ENCODE data around the gene TMEM213. TPM values are rescaled to one million over a fixed set of nuclear protein-coding genes. Genes with fewer than 3 reads are reported as not detected.

Gene TMEM213
- total and polyA plus RNA-seq, 2 experiments from 2014 or later, result not detected

DNA sequence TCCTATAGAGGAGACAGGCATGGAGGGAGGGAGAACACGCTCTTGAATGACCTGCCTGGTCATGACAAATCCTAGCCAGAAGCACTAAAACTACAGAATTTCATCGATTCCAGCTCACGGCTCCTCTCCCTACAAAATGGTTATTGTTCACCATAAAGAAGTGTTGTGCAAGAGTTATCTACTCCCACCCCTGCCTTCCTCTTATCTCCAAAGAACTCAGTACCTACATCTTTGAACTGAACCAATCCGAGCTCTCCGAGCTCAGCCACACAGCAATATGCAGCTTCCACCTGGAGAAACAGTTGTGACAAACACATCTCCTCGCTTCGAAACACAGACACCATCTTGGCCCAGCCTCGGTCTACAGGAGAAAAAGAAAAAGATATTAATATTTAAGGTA lies 26.9 kb upstream of the TMEM213 start:
- H3K79me2 ChIP-seq (ENCODE audit: insufficient read depth), result no peaks in the 10 kb centered on the region
- no peaks in the 10 kb centered on the region for H3K36me3 ChIP-seq (ENCODE audit: low read depth)
- no peaks in the 10 kb centered on the region for H3K4me1 ChIP-seq (ENCODE audit: insufficient read depth)
- H3K9me3 ChIP-seq (ENCODE audit: low read depth), result no peaks in the 10 kb centered on the region
- H3K27ac ChIP-seq, result no peak overlapping the region
- 30 to 32% methylated on average over 8 of the region's 8 CpGs for WGBS, 2 experiments (ENCODE audit: low coverage in 1 of 2, low lambda C conversion rate in 2 of 2, missing lambda C conversion rate in 2 of 2)
- in situ Hi-C loops (cut with MboI), result no loop called here
- H3K9ac ChIP-seq, result no peak overlapping the region
- no peak for TF ChIP-seq EZH2 (IDR thresholded peaks at IDR 0.05; ENCODE audit: insufficient read depth, poor library complexity, severe bottlenecking)
- TF ChIP-seq EZH2phosphoT487 (IDR thresholded peaks at IDR 0.05; ENCODE audit: insufficient read depth, low read depth), result no peak
- no peaks in the 10 kb centered on the region for H4K20me1 ChIP-seq (ENCODE audit: insufficient read depth)
- H3K4me2 ChIP-seq (ENCODE audit: unreplicated experiment), result no peak overlapping the region
- no peak for DNase-seq
- H3K9me2 ChIP-seq (ENCODE audit: insufficient read depth), result no peaks in the 10 kb centered on the region
- H3K4me3 ChIP-seq, result no peak overlapping the region
- peaks cover 11% of the 10 kb centered on the region for H3K27me3 ChIP-seq (replicated peaks; ENCODE audit: insufficient read depth)
- H3F3A ChIP-seq (ENCODE audit: insufficient read depth), result no peaks in the 10 kb centered on the region
- no peak overlapping the region for H2AFZ ChIP-seq

DNA sequence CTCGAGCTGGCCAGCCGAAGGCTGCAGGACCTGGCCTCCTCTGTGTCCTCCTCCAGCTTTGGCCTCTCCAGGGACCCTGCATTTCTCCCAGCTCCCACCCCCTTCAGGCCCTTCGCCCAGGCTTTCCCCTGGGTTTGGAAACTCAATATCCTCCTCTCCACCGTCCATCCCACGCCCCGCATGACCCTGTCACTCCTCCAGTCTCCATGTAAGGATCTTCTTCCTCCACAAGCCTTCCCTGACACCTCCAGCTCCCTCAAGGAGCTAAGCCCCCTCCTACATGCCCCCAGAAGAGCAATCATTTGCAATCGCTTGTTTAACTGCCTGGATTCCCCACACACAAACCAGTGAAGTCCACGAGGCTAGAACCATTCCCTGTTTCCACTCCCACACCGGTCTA lies 24.6 kb upstream of the TMEM213 start:
- no peaks in the 10 kb centered on the region for H3K9me3 ChIP-seq (ENCODE audit: low read depth)
- H3K9ac ChIP-seq, result no peak overlapping the region
- peaks cover 2% of the 10 kb centered on the region; the same call in 1 of the 2 replicates for H3K27me3 ChIP-seq (replicated peaks; ENCODE audit: insufficient read depth)
- H3K9me2 ChIP-seq (ENCODE audit: insufficient read depth), result no peaks in the 10 kb centered on the region
- no peak overlapping the region for H3K4me3 ChIP-seq
- 27 to 38% methylated on average over 9 of the region's 9 CpGs for WGBS, 2 experiments (ENCODE audit: low coverage in 1 of 2, low lambda C conversion rate in 2 of 2, missing lambda C conversion rate in 2 of 2)
- TF ChIP-seq EZH2 (IDR thresholded peaks at IDR 0.05; ENCODE audit: insufficient read depth, poor library complexity, severe bottlenecking) (no peak), EZH2phosphoT487 (IDR thresholded peaks at IDR 0.05; ENCODE audit: insufficient read depth, low read depth) (no peak)
- H3K4me1 ChIP-seq (ENCODE audit: insufficient read depth), result no peaks in the 10 kb centered on the region
- H3K36me3 ChIP-seq (ENCODE audit: low read depth), result no peaks in the 10 kb centered on the region
- no peak for DNase-seq
- no peaks in the 10 kb centered on the region for H4K20me1 ChIP-seq (ENCODE audit: insufficient read depth)
- in situ Hi-C loops (cut with MboI), result no loop called here
- H3K27ac ChIP-seq, result no peak overlapping the region
- no peak overlapping the region for H2AFZ ChIP-seq
- H3K4me2 ChIP-seq (ENCODE audit: unreplicated experiment), result no peak overlapping the region
- H3K79me2 ChIP-seq (ENCODE audit: insufficient read depth), result no peaks in the 10 kb centered on the region
- H3F3A ChIP-seq (ENCODE audit: insufficient read depth), result no peaks in the 10 kb centered on the region

DNA sequence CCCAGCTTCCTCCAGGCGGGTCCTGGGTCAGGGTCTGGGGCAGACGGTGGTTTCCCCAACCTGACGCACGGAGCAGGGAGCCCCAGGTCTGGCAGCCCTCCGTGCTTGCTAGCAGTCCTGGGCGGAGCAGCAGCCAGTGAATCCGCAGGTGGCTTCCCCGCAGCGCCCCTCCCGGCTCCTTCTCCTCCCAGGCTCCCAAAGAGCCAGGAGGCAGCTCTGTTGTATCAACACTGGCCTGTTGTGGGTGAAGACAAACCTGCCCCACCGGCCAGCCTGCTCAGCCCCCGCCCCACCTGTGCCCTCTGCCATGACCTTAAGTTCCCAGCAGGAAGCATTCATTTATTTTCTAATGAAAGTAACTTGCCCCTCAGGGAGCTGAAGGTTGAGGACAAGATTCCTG lies 24.0 kb upstream of the TMEM213 start:
- no peaks in the 10 kb centered on the region for H3K4me1 ChIP-seq (ENCODE audit: insufficient read depth)
- H3K9me3 ChIP-seq (ENCODE audit: low read depth), result no peaks in the 10 kb centered on the region
- H3K79me2 ChIP-seq (ENCODE audit: insufficient read depth), result no peaks in the 10 kb centered on the region
- H3K36me3 ChIP-seq (ENCODE audit: low read depth), result no peaks in the 10 kb centered on the region
- H2AFZ ChIP-seq, result no peak overlapping the region
- TF ChIP-seq EZH2 (IDR thresholded peaks at IDR 0.05; ENCODE audit: insufficient read depth, poor library complexity, severe bottlenecking) (no peak), EZH2phosphoT487 (IDR thresholded peaks at IDR 0.05; ENCODE audit: insufficient read depth, low read depth) (no peak)
- in situ Hi-C loops (cut with MboI), result no loop called here
- H3K27me3 ChIP-seq (replicated peaks; ENCODE audit: insufficient read depth), result no peaks in the 10 kb centered on the region; the same call in 1 of the 2 replicates
- no peaks in the 10 kb centered on the region for H4K20me1 ChIP-seq (ENCODE audit: insufficient read depth)
- H3K9me2 ChIP-seq (ENCODE audit: insufficient read depth), result no peaks in the 10 kb centered on the region
- H3K27ac ChIP-seq, result no peak overlapping the region
- 9 to 12% methylated on average over 11 to 12 of the region's 12 CpGs for WGBS, 2 experiments (ENCODE audit: low coverage in 1 of 2, low lambda C conversion rate in 2 of 2, missing lambda C conversion rate in 2 of 2)
- H3K9ac ChIP-seq, result no peak overlapping the region
- H3K4me2 ChIP-seq (ENCODE audit: unreplicated experiment), result no peak overlapping the region
- DNase-seq, result no peak
- H3F3A ChIP-seq (ENCODE audit: insufficient read depth), result no peaks in the 10 kb centered on the region
- no peak overlapping the region for H3K4me3 ChIP-seq

DNA sequence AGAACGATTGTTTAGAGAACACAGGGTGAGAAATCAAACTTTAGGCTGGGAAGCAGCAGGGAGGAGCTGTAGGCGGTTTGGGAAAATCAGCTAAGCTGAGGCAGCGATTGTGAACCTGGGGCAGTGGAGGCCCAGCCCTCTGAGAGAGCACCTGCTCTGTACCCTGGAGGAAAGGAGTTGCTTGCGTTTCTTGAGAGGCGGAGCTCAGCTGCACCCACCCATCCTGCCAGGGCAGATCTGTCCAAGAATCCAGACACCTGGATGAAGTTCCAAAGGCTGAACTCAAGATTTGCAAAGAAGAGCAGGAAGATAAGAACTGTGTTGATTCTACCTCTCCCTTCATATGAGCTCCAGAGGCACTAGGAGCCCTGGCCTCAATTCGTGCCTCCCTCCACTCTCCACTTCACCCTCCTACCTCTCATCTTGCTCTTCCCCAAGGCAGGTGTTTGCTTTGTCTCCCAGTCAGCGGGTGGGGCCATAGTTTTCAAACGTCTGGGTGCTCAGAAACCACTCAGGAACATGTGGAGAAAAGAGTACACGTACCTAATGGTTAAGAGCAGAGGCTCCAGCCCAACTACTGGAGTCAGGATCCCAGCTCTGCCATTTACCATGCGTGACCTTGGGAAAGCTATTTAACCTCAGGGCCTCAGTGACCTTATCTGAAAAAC lies 21.5 kb upstream of the TMEM213 start:
- no peaks in the 10 kb centered on the region for H3K9me3 ChIP-seq (ENCODE audit: low read depth)
- H3K36me3 ChIP-seq (ENCODE audit: low read depth), result no peaks in the 10 kb centered on the region
- in situ Hi-C loops (cut with MboI), result no loop called here
- TF ChIP-seq EZH2phosphoT487 (IDR thresholded peaks at IDR 0.05; ENCODE audit: insufficient read depth, low read depth), result no peak
- TF ChIP-seq EZH2 (IDR thresholded peaks at IDR 0.05; ENCODE audit: insufficient read depth, poor library complexity, severe bottlenecking), result no peak
- H2AFZ ChIP-seq, result no peak overlapping the region
- H3K27me3 ChIP-seq (replicated peaks; ENCODE audit: insufficient read depth), result no peaks in the 10 kb centered on the region; the same call in 1 of the 2 replicates
- H4K20me1 ChIP-seq (ENCODE audit: insufficient read depth), result no peaks in the 10 kb centered on the region
- H3K79me2 ChIP-seq (ENCODE audit: insufficient read depth), result no peaks in the 10 kb centered on the region
- H3K4me1 ChIP-seq (ENCODE audit: insufficient read depth), result no peaks in the 10 kb centered on the region
- WGBS, 2 experiments (ENCODE audit: low coverage in 1 of 2, low lambda C conversion rate in 2 of 2, missing lambda C conversion rate in 2 of 2), result 29 to 31% methylated on average over 10 of the region's 10 CpGs
- H3K27ac ChIP-seq, result no peak overlapping the region
- no peak overlapping the region for H3K4me2 ChIP-seq (ENCODE audit: unreplicated experiment)
- no peak overlapping the region for H3K9ac ChIP-seq
- no peak for DNase-seq
- no peaks in the 10 kb centered on the region for H3K9me2 ChIP-seq (ENCODE audit: insufficient read depth)
- no peak overlapping the region for H3K4me3 ChIP-seq
- no peaks in the 10 kb centered on the region for H3F3A ChIP-seq (ENCODE audit: insufficient read depth)
